GM13977 (cell line): ENCODE results near the gene SYNJ1.

ENCODE experiments used
- DNase-seq: peaks from one replicate; pipeline ENCODE4 v3.0.0; 2012; ENCODE audit warnings: low spot score
- in situ Hi-C: fragments of 300-500 bp; cut with MboI; formaldehyde crosslinking; loops from one replicate; pipeline ENCODE4 v1.12.0; 2022; ENCODE audit warnings: low sequenced_read_pairs, low pct_unique_long_range_greater_than_20kb, mixed read lengths, inconsistent platforms; ENCODE audit not compliant: unreplicated experiment
- TF ChIP-seq, protein P1 (sequence below): IDR thresholded peaks from 2 replicates; pipeline ENCODE4 v1.5.1; 2012; ENCODE audit warnings: mild to moderate bottlenecking, control low read depth; ENCODE audit not compliant: insufficient read depth; ENCODE audit errors: extremely low read depth, missing control alignments

The SYNJ1 gene

DNA sequence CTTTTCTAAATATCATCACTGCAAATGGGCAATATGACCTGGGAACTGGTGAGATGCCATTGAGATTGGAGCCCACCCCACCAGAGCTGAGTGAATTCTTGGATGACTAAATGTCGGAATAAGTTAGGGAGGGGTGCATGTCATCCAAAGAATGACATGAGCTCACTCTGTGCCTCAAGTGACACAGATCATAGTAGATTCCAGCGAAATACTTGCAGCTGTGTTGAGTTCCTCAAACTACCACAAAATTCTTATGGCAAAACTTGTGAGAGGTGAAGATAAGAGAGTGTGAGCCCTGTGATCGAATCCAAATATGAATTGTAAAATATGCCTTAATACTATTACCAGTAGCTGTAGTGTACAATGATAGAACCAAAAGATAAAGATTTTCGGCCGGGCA is 140.2 kb downstream of the SYNJ1 start:
- in situ Hi-C loops, result loop anchor here (25.0 kb wide), 1 partner anchor 175 kb away; the partner anchor contains the start of gene EVA1C
- TF ChIP-seq, protein P1, sequence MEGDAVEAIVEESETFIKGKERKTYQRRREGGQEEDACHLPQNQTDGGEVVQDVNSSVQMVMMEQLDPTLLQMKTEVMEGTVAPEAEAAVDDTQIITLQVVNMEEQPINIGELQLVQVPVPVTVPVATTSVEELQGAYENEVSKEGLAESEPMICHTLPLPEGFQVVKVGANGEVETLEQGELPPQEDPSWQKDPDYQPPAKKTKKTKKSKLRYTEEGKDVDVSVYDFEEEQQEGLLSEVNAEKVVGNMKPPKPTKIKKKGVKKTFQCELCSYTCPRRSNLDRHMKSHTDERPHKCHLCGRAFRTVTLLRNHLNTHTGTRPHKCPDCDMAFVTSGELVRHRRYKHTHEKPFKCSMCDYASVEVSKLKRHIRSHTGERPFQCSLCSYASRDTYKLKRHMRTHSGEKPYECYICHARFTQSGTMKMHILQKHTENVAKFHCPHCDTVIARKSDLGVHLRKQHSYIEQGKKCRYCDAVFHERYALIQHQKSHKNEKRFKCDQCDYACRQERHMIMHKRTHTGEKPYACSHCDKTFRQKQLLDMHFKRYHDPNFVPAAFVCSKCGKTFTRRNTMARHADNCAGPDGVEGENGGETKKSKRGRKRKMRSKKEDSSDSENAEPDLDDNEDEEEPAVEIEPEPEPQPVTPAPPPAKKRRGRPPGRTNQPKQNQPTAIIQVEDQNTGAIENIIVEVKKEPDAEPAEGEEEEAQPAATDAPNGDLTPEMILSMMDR, result no peak
- DNase-seq, result no peak

DNA sequence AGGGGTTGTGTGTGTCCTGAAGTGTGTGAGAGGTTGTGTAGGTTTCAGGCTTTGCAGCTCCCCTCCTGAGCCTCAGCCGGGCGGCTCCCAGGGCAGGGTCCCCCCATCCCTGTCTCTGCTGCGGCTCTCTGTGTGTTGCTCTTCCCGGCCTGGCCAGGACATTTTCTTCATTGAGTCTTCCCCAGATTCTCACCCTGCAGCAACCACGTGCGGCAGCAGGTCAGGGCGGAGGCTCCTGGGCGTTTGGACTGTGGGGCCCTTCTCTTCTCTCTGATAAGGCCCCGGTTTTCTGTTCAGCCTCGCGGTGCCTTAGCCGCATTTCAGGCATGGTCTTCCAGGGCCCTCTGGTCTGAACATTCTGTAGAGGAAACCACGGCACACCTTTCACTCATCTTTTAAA is 140.7 kb downstream of the SYNJ1 start:
- TF ChIP-seq, protein P1, result no peak
- in situ Hi-C loops, result loop anchor here (25.0 kb wide), 1 partner anchor 175 kb away; the partner anchor contains the start of gene EVA1C
- no peak for DNase-seq

DNA sequence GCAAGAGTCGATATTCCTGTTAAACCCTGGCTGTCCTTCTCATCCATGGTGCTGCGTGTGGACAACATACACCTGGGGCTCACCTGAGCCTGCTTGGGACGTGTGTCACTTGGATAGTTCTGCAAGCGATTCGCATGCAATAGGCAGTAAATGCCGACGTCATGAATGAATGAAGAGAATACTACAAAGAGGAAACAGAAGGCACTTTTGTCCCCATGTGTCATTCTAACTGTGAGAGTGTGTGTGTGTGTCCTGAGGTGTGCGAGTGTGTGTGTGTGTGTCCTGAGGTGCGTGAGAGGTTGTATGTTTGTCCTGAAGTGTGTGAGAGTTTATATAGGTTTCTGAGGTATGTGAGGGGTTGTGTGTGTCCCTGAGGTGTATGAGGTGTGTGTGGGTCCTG is 141.8 kb downstream of the SYNJ1 start:
- DNase-seq, result no peak
- in situ Hi-C loops, result loop anchor here (25.0 kb wide), 1 partner anchor 174 kb away; the partner anchor contains the start of gene EVA1C
- TF ChIP-seq, protein P1, result no peak

DNA sequence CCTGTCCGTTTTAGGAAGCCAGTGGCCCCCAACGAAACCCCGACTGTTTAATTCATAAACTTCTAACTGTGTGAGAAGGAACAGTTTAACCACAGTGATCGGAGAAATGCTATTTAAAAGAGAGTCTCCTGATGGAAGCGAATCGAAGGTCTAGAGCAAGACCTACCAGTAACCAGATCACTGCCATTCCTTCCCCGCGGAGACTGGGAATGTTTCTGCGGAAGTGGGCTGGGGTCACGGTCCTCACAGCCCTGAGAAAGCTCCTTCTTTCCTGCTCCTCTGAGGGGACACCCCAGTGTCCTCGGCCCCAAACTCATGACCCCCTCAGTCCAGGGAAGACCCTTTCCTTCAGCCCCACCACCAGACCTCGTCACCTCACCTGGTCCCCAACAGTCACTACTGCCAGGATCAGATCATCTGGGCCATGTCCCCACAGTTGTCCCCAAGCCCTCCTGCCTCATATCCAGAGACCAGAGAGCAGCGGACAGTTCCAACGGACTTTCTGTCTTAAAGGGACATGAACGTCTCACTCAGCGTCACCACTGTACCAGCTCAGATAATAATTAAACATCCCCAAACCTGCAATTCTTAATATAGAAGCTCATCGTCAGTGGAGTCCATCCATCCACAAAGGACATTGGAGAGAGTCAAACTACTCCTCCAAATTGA is 142.6 kb downstream of the SYNJ1 start, which contains the start of gene TCP10L:
Gene TCP10L (minus strand): TSS at position 482 of the 669 bp plus-strand sequence. CDS start 1,219 bp downstream, outside the sequence.
- in situ Hi-C loops, result loop anchor here (25.0 kb wide), 1 partner anchor 173 kb away; the partner anchor contains the start of gene EVA1C
- no peak for DNase-seq
- TF ChIP-seq, protein P1, result no peak

DNA sequence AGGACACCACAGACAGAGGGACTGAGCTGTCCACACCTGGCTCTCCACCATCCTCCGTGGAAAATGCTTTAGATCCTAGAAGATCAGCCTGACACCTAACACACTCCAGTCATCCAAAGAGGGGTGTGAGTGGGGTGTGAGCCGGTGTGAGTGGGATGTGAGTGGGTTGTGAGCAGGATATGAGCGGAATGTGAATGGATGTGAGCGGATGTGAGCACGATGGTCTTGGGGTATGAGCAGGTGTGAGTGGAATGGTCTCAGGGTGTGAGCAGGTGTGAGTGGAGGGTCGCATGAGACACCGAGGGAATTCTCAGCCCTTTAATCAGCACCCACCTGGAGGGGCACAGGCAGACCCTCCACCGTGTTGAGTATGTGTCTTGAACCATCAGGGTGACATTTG is 143.3 kb downstream of the SYNJ1 start:
- in situ Hi-C loops, result loop anchor here (25.0 kb wide), 1 partner anchor 172 kb away; the partner anchor contains the start of gene EVA1C

DNA sequence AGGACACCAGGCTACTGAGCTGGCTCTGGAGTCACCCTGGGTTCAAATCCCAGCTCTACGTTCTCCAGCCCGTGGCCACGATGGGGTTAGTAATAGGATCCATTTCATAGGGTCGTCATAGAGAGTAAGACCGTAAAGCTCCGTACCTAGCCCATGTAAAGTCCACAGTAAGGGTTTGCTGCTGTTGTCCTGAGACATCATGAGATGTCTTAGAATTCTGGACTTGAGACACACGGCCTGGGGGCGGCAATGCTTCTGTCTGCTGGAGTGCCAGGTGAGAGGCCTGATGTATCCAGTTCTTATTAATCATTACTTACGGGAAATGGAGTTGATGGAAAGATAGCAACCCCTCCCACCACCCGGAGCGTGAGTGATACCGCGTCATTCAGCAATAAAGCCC is 146.1 kb downstream of the SYNJ1 start:
- in situ Hi-C loops, result loop anchor here (25.0 kb wide), 1 partner anchor 169 kb away; the partner anchor contains the start of gene EVA1C
- TF ChIP-seq, protein P1, result no peak
- DNase-seq, result no peak

More for the DNA sequence above, 143.3 kb downstream of the SYNJ1 start:
- TF ChIP-seq, protein P1, result no peak
- DNase-seq, result no peak
